Activated T-helper 1 cell treated with Interleukin-2 at 50 U/mL for 16 hours (primary cell): Measurements from ENCODE around the gene NMT2.
A peak's percentile ranks its signal among the peaks of the same experiment; 100 is the strongest.

ENCODE experiments used
- DNase-seq: peaks from one replicate; pipeline ENCODE4 v3.0.0-alpha.2; 2020; ENCODE audit warnings: low read depth

Gene NMT2

GRCh38 chr10:15092855-15093408 is 75.6 kb downstream of the NMT2 start:
- DNase-seq = no peak

GRCh38 chr10:15091418-15091817 is 77.1 kb downstream of the NMT2 start:
- DNase-seq = no peak

- peak; percentile 72 for DNase-seq
Measured at GRCh38 chr10:15088428-15089261, 79.8 kb downstream of the NMT2 start, which contains the start of gene ACBD7. Gene ACBD7 (minus strand): TSS chr10:15088776. CDS start chr10:15088728, 48 bp downstream.

- no peak for DNase-seq
Measured at GRCh38 chr10:15084502-15084922, 84.0 kb downstream of the NMT2 start.

GRCh38 chr10:15083674-15084501 is 84.6 kb downstream of the NMT2 start:
- DNase-seq = no peak

- no peak for DNase-seq
Measured at GRCh38 chr10:15075421-15075820, 93.1 kb downstream of the NMT2 start.

- DNase-seq = no peak
Measured at GRCh38 chr10:15072358-15072757, 96.1 kb downstream of the NMT2 start.

GRCh38 chr10:15069230-15069629 is 99.3 kb downstream of the NMT2 start:
- DNase-seq = no peak

- DNase-seq = no peak
Measured at GRCh38 chr10:15068802-15069201, 99.7 kb downstream of the NMT2 start.

- DNase-seq = no peak
Measured at GRCh38 chr10:15067154-15067553, 101.3 kb downstream of the NMT2 start.

- no peak for DNase-seq
Measured at GRCh38 chr10:15060638-15061037, 107.9 kb downstream of the NMT2 start.

GRCh38 chr10:15059914-15060313 is 108.6 kb downstream of the NMT2 start:
- DNase-seq = no peak

GRCh38 chr10:15058689-15059088 is 109.8 kb downstream of the NMT2 start:
- no peak for DNase-seq
